ENCODE data around the gene LCN15.

The LCN15 gene

GRCh38 chr9:136754059-136754572 lies 10.2 kb downstream of the LCN15 start:
- DNase-seq = no peak

- DNase-seq = no peak
Observed at GRCh38 chr9:136753371-136754058, 10.8 kb downstream of the LCN15 start.

GRCh38 chr9:136751814-136752213 lies 12.5 kb downstream of the LCN15 start:
- DNase-seq = no peak

GRCh38 chr9:136751244-136751643 lies 13.1 kb downstream of the LCN15 start:
- DNase-seq = no peak

GRCh38 chr9:136750526-136750925 lies 13.8 kb downstream of the LCN15 start:
- no peak for DNase-seq

GRCh38 chr9:136748666-136749611 lies 15.4 kb downstream of the LCN15 start:
- DNase-seq = no peak

GRCh38 chr9:136748201-136748600 lies 16.1 kb downstream of the LCN15 start, which contains the start of gene LCN6:
Gene LCN6 (minus strand): TSS chr9:136748525. CDS start chr9:136748483, 42 bp downstream.
- no peak for DNase-seq

- no peak for DNase-seq
Observed at GRCh38 chr9:136747161-136748060, 16.9 kb downstream of the LCN15 start.

GRCh38 chr9:136746621-136747020 lies 17.7 kb downstream of the LCN15 start:
- DNase-seq = no peak

GRCh38 chr9:136746155-136746490 lies 18.2 kb downstream of the LCN15 start:
- no peak for DNase-seq

GRCh38 chr9:136745389-136746154 lies 18.7 kb downstream of the LCN15 start:
- DNase-seq = no peak

- no peak for DNase-seq
Observed at GRCh38 chr9:136744773-136745172, 19.5 kb downstream of the LCN15 start.

GRCh38 chr9:136743639-136744211 lies 20.6 kb downstream of the LCN15 start:
- DNase-seq = no peak

- no peak for DNase-seq
Observed at GRCh38 chr9:136742591-136743391, 21.5 kb downstream of the LCN15 start, which contains the start of gene LCN10. Gene LCN10 (minus strand): TSS chr9:136742940. CDS start chr9:136742903, 37 bp downstream.

GRCh38 chr9:136741883-136742571 lies 22.3 kb downstream of the LCN15 start:
- DNase-seq = peak; percentile 46

- peak; percentile 17 for DNase-seq
Observed at GRCh38 chr9:136740971-136741882, 23.1 kb downstream of the LCN15 start.

GRCh38 chr9:136740491-136740890 lies 23.8 kb downstream of the LCN15 start:
- DNase-seq = no peak

- no peak for DNase-seq
Observed at GRCh38 chr9:136740069-136740468, 24.2 kb downstream of the LCN15 start.

GRCh38 chr9:136739509-136739908 lies 24.8 kb downstream of the LCN15 start:
- no peak for DNase-seq
